ENCODE data around the gene GLT6D1.

DNA sequence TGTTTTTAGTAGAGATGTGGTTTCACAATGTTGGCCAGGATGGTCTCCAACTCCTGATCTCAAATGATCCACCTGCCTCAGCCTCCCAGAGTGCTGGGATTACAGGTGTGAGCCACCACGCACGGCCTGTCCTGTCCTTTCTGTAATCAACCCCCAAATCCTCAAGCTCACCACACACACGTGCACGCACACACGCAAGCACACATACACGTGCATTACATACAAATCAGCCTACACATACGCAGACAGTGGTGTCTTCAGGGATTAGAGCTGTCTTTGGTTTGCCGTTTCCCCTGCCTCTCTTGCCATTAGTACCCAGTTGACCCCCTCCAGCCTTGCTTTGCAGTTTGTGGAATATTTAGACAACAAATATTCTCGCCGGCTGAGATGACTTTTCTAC lies 6.5 kb downstream of the GLT6D1 start:
- TF ChIP-seq POLR2A (IDR thresholded peaks at IDR 0.05) (no peak), CTCF (IDR thresholded peaks at IDR 0.05 in 8 of 11, conservative IDR thresholded peaks at IDR 0.05 in 3 of 11) (no peak), POLR2AphosphoS5 (IDR thresholded peaks at IDR 0.05) (no peak)

Measured in spleen (tissue), 7 donors.